HT1080 (cell line): Measurements from ENCODE around the gene ARHGAP44. TPM values are rescaled to one million over a fixed set of nuclear protein-coding genes. Genes with fewer than 3 reads are reported as not detected.
"Not testable (repeated sequence)": the region's sequence is repeated elsewhere in the genome, so short reads cannot be mapped to it uniquely, and the experiment has no call there.

Experiments
- DNase-seq: peaks from one replicate; pipeline ENCODE4 v3.0.0-alpha.2; 2015; ENCODE audit warnings: low read depth
- total RNA-seq: library from RNA; depleted of rRNA; stranded (reverse); fragments of >200 nt; shearing (Covaris generic); gene quantifications from 2 replicates; pipeline ENCODE4 v1.2.3, GENCODE V29; 2014

The ARHGAP44 gene
- total RNA-seq, 1 experiment from 2014 or later, result 1.00 TPM

- peak; percentile 34 for DNase-seq
These were observed 170.1 kb downstream of the ARHGAP44 start for GRCh38 chr17:12959441-12959840.

GRCh38 chr17:12961655-12962054, 172.4 kb downstream of the ARHGAP44 start:
- DNase-seq, result no peak

- DNase-seq, result no peak
These were observed 174.2 kb downstream of the ARHGAP44 start for GRCh38 chr17:12963505-12963904.

GRCh38 chr17:12964162-12964561, 174.9 kb downstream of the ARHGAP44 start:
- DNase-seq, result no peak

- no peak for DNase-seq
These were observed 175.5 kb downstream of the ARHGAP44 start for GRCh38 chr17:12964840-12965239.

- no peak for DNase-seq
These were observed 176.7 kb downstream of the ARHGAP44 start for GRCh38 chr17:12965988-12966387.

GRCh38 chr17:12966413-12966812, 177.1 kb downstream of the ARHGAP44 start:
- DNase-seq, result no peak

GRCh38 chr17:12967962-12968361, 178.7 kb downstream of the ARHGAP44 start:
- DNase-seq, result no peak

- no peak for DNase-seq
These were observed 184.3 kb downstream of the ARHGAP44 start for GRCh38 chr17:12973496-12974004.

GRCh38 chr17:12974005-12974531, 184.8 kb downstream of the ARHGAP44 start:
- no peak for DNase-seq

GRCh38 chr17:12977008-12977751, 187.9 kb downstream of the ARHGAP44 start:
- DNase-seq, result peak; percentile 45

GRCh38 chr17:12978787-12979186, 189.5 kb downstream of the ARHGAP44 start:
- DNase-seq, result not testable (repeated sequence)

GRCh38 chr17:12979246-12979645, 189.9 kb downstream of the ARHGAP44 start:
- DNase-seq, result no peak

GRCh38 chr17:12979826-12980500, 190.7 kb downstream of the ARHGAP44 start:
- DNase-seq, result no peak

GRCh38 chr17:12982224-12982623, 192.9 kb downstream of the ARHGAP44 start:
- no peak for DNase-seq

- peak; percentile 25 for DNase-seq
These were observed 194.9 kb downstream of the ARHGAP44 start for GRCh38 chr17:12983991-12984884.

GRCh38 chr17:12985431-12986293, 196.4 kb downstream of the ARHGAP44 start:
- DNase-seq, result no peak

GRCh38 chr17:12987120-12987519, 197.8 kb downstream of the ARHGAP44 start:
- no peak for DNase-seq

- no peak for DNase-seq
These were observed 200.9 kb downstream of the ARHGAP44 start for GRCh38 chr17:12990041-12990808.

GRCh38 chr17:12990926-12991325, 201.6 kb downstream of the ARHGAP44 start:
- no peak for DNase-seq
